Heart right ventricle (tissue), 16 donors: ENCODE measurements around the gene QRICH2. TPM values are rescaled to one million over a fixed set of nuclear protein-coding genes. Genes with fewer than 3 reads are reported as not detected.

Experiments used
- ATAC-seq, 8 donors: fragments of 200-7000 bp; cut with Tn5 transposase; one replicate each; pipeline ENCODE4 v1.9.1; 2020; ENCODE audit warnings: mild to moderate bottlenecking in 8 of 8, moderate library complexity in 8 of 8, moderate number of reproducible peaks in 1 of 8
- DNase-seq, 2 donors: peaks; one replicate each; pipeline ENCODE4 v3.0.0-alpha.2; 2020
- H3K27ac ChIP-seq, 10 donors: fragments of 200-600 bp; sonication (generic) in 2 of 10; one replicate each; pipeline versions ENCODE4 v1.5.0 to v1.8.0; 2020 to 2022; ENCODE audit warnings: mild to moderate bottlenecking in 3 of 10
- H3K27me3 ChIP-seq, 7 donors: fragments of 200-600 bp; one replicate each; pipeline ENCODE4 v1.8.0; 2021 to 2022; ENCODE audit warnings: mild to moderate bottlenecking in 2 of 7
- H3K36me3 ChIP-seq, 9 donors: fragments of 200-600 bp; sonication (generic) in 1 of 9; one replicate each; pipeline versions ENCODE4 v1.5.0 to v1.8.0; 2020 to 2022; ENCODE audit warnings: mild to moderate bottlenecking in 2 of 9
- H3K4me1 ChIP-seq, 9 donors: fragments of 200-600 bp; sonication (generic) in 1 of 9; one replicate each; pipeline versions ENCODE4 v1.5.0 to v1.8.0; 2020 to 2022; ENCODE audit warnings: mild to moderate bottlenecking in 4 of 9
- H3K4me3 ChIP-seq, 10 donors: fragments of 200-600 bp; sonication (generic) in 2 of 10; one replicate each; pipeline versions ENCODE4 v1.5.0 to v1.8.0; 2020 to 2022; ENCODE audit warnings: mild to moderate bottlenecking in 7 of 10, moderate library complexity in 2 of 10
- H3K9me3 ChIP-seq, 11 donors: fragments of 200-600 bp in 10 of 11; sonication (generic) in 2 of 11; one replicate each; pipeline versions ENCODE4 v1.5.0 to v1.8.0; 2013 to 2022; ENCODE audit warnings: mild to moderate bottlenecking in 2 of 11, control low read depth in 1 of 11, moderate library complexity in 1 of 11
- CTCF ChIP-seq, 9 donors: fragments of 200-600 bp; sonication (generic) in 2 of 9; IDR thresholded peaks; one replicate each; pipeline versions ENCODE4 v1.5.0 to v1.8.0; 2021 to 2022; ENCODE audit warnings: antibody characterized with exemption in 9 of 9, mild to moderate bottlenecking in 5 of 9, moderate library complexity in 1 of 9
- WGBS, 2 donors: extraction: QIAGEN DNeasy Blood & Tissue Kit; methylation state at CpG; one replicate each; pipeline ENCODE4 v1.1.7; 2013; ENCODE audit warnings: inconsistent platforms in 1 of 2; 5-methylcytosine and 5-hydroxymethylcytosine counted together
- intact Hi-C, 10 donors: fragments of 100-400 bp; cut with DNase I; formaldehyde crosslinking; loops; one replicate each; pipeline versions ENCODE4 v1.11.1 to v1.14.2; 2022
- polyA plus RNA-seq, 2 donors: library from polyadenylated mRNA; stranded (reverse); fragments of 200-250 nt; gene quantifications; one replicate each; pipeline ENCODE4 v1.2.3, GENCODE V29; 2013
- total RNA-seq, 10 donors: library from RNA; stranded (reverse); fragmentation: NEBNext Ultra II Directional in 3 of 10; extraction: Animal tissue kit (Norgen Biotek cat#: 25700) in 3 of 10; gene quantifications; one replicate each; pipeline versions ENCODE4 v1.2.1 to v1.2.4, GENCODE V29; 2021 to 2023
- donor health status: Arrhythmogenic right ventricular cardiomyopathy.
- donor health status: ischemic (EF 13 %, LVEDD 7.1; RV severe dilation, severe dysfunction).
- donor health status: healthy with polysubstance abuse.
- donor health status: DM: no; HTN: yes; CAD: no.
- donor health status: DM: no; HTN: no; CAD: no.
- donor health status: ischemic (EF 25% LVEDD 6.9; RV normal size, moderate dysfunction).
- donor health status: ischemic (EF 25% LVEDD 5.7; RV mildly dilated, moderate dysfunction).
- donor health status: healthy.
- donor health status: DM: yes; HTN: yes; CAD: no.
- donor health status: Ischemic cardiomyopathy.
- donor health status: ischemic (EF 35%, LVEDD 5.7; RV mildly dilated, moderate dysfunction).
- donor health status: nonischemic (EF 11% LVEDD 7.7; RV severe dilation, severe dysfunction).
- donor health status: DM: yes; HTN: yes; CAD: no.
- donor health status: PGD.
- donor health status: ischemic (EF 29% LVEDD 5.4; RV normal size, mild dysfunction).
- donor health status: nonischemic (EF 23%, LVEDD 6.1; RV moderate dilation, normal function).

The QRICH2 gene
- total and polyA plus RNA-seq, 12 donors = 0.98 to 8.9 (median 2.0) TPM

GRCh38 chr17:76337413-76337777, 29.3 kb upstream of the QRICH2 start:
- no peak overlapping the region for H3K4me3 ChIP-seq
- peaks cover 0 to 15% (median 6%) of the 10 kb centered on the region in 9 donors for H3K4me1 ChIP-seq
- H3K27me3 ChIP-seq = no peaks in the 10 kb centered on the region
- H3K9me3 ChIP-seq = no peaks in the 10 kb centered on the region
- peaks cover 0 to 34% (median 2%) of the 10 kb centered on the region in 9 donors for H3K36me3 ChIP-seq
- TF ChIP-seq CTCF (IDR thresholded peaks at IDR 0.05) = no peak
- 95% methylated on average over 6 of the region's 6 CpGs for WGBS, 2 donors
- no peak overlapping the region for H3K27ac ChIP-seq
- DNase-seq (no peak), ATAC-seq (no peak)
- intact Hi-C loops = no loop called here

GRCh38 chr17:76336756-76337412, 28.8 kb upstream of the QRICH2 start:
- Histone ChIP-seq H3K27me3 (no peaks in the 10 kb centered on the region), H3K4me3 (no peak overlapping the region), H3K9me3 (no peaks in the 10 kb centered on the region), H3K36me3 (peaks cover 0 to 33% (median 1%) of the 10 kb centered on the region in 9 donors), H3K27ac (no peak overlapping the region), H3K4me1 (peaks cover 0 to 15% (median 6%) of the 10 kb centered on the region in 9 donors)
- no peak for TF ChIP-seq CTCF (IDR thresholded peaks at IDR 0.05)
- ATAC-seq (no peak), DNase-seq (no peak)
- 81 to 88% methylated on average over 7 of the region's 7 CpGs for WGBS, 2 donors
- intact Hi-C loops = no loop called here

GRCh38 chr17:76335716-76336381, 27.8 kb upstream of the QRICH2 start:
- no peaks in the 10 kb centered on the region for H3K27me3 ChIP-seq
- peaks cover 0 to 33% (median 7%) of the 10 kb centered on the region in 9 donors for H3K36me3 ChIP-seq
- WGBS, 2 donors = 98% methylated on average over 9 of the region's 9 CpGs
- no peak overlapping the region for H3K27ac ChIP-seq
- H3K4me3 ChIP-seq = no peak overlapping the region
- intact Hi-C loops = no loop called here
- DNase-seq (no peak), ATAC-seq (no peak)
- no peaks in the 10 kb centered on the region for H3K9me3 ChIP-seq
- TF ChIP-seq CTCF (IDR thresholded peaks at IDR 0.05) = no peak
- peaks cover 0 to 15% (median 6%) of the 10 kb centered on the region in 9 donors for H3K4me1 ChIP-seq

GRCh38 chr17:76333673-76334505, 25.8 kb upstream of the QRICH2 start:
- Histone ChIP-seq H3K9me3 (no peaks in the 10 kb centered on the region), H3K27ac (no peak overlapping the region), H3K4me3 (no peak overlapping the region), H3K4me1 (peaks cover 0 to 15% (median 6%) of the 10 kb centered on the region in 9 donors), H3K36me3 (peaks cover 0 to 46% (median 17%) of the 10 kb centered on the region in 9 donors), H3K27me3 (no peaks in the 10 kb centered on the region)
- no peak for TF ChIP-seq CTCF (IDR thresholded peaks at IDR 0.05)
- intact Hi-C loops = no loop called here
- DNase-seq (no peak), ATAC-seq (no peak)
- 76 to 79% methylated on average over 11 of the region's 11 CpGs for WGBS, 2 donors
